SU-DHL-6 (cell line): ENCODE data around the gene NUDT16.

Source experiments
- H2AFZ ChIP-seq: fragments of 200-600 bp; sonication (generic); 2 replicates; pipeline ENCODE4 v1.6.1; 2014; ENCODE audit warnings: low read depth, mild to moderate bottlenecking, moderate library complexity, mixed read lengths, antibody characterized with exemption, low read length; ENCODE audit not compliant: severe bottlenecking
- H3F3A ChIP-seq: fragments of 200-600 bp; shearing (Covaris generic); 2 replicates; pipeline ENCODE4 v1.6.0; 2016; ENCODE audit warnings: antibody characterized with exemption, mild to moderate bottlenecking; ENCODE audit not compliant: insufficient read depth
- H3K27ac ChIP-seq: fragments of 200-600 bp; sonication (generic); 2 replicates; pipeline ENCODE4 v1.5.1; 2016; ENCODE audit warnings: low read depth, mild to moderate bottlenecking, low read length, moderate library complexity, mixed read lengths
- H3K27me3 ChIP-seq: fragments of 200-600 bp; sonication (generic), shearing (Covaris generic); 2 replicates; pipeline ENCODE4 v1.6.0; 2014; ENCODE audit warnings: mild to moderate bottlenecking, low read length
- H3K36me3 ChIP-seq: fragments of 200-600 bp; sonication (generic); 2 replicates; pipeline ENCODE4 v1.6.1; 2014; ENCODE audit warnings: mild to moderate bottlenecking, low read length, mixed read lengths
- H3K4me2 ChIP-seq: fragments of 300-600, 200-600 bp; shearing (Covaris generic), sonication (generic); 2 replicates; pipeline ENCODE4 v1.6.0; 2014; ENCODE audit warnings: low read length, low read depth, mild to moderate bottlenecking; ENCODE audit not compliant: poor library complexity, severe bottlenecking
- H3K4me3 ChIP-seq: fragments of 200-600 bp; sonication (generic); 2 replicates; pipeline ENCODE4 v1.5.1; 2014; ENCODE audit warnings: antibody characterized with exemption, low read length, mild to moderate bottlenecking, mixed read lengths; ENCODE audit not compliant: insufficient read depth, poor library complexity, severe bottlenecking
- H3K79me2 ChIP-seq: fragments of 200-600 bp; sonication (generic); 2 replicates; pipeline ENCODE4 v1.6.1; 2014; ENCODE audit warnings: mild to moderate bottlenecking, low read length, moderate library complexity; ENCODE audit not compliant: insufficient read depth
- H3K9ac ChIP-seq: fragments of 200-600 bp; sonication (generic); 2 replicates; pipeline ENCODE4 v1.7.0; 2014; ENCODE audit warnings: mild to moderate bottlenecking, low read length
- H3K9me2 ChIP-seq: fragments of 200-600 bp; sonication (generic); replicated peaks from 2 replicates; pipeline ENCODE4 v1.6.1; 2014; ENCODE audit warnings: low read length; ENCODE audit not compliant: insufficient read depth
- H3K9me3 ChIP-seq: fragments of 200-600 bp; sonication (generic); 2 replicates; pipeline ENCODE4 v1.6.1; 2014; ENCODE audit warnings: low read length, mixed read lengths; ENCODE audit not compliant: insufficient read depth
- H4K20me1 ChIP-seq: fragments of 200-600 bp; sonication (generic); 2 replicates; pipeline ENCODE4 v1.6.1; 2014; ENCODE audit warnings: low read depth, mild to moderate bottlenecking, antibody characterized with exemption, low read length, moderate library complexity, mixed read lengths
- CTCF ChIP-seq: fragments of 200-600 bp; sonication (generic); IDR thresholded peaks from one replicate; pipeline ENCODE4 v1.5.1; 2017; ENCODE audit warnings: antibody characterized with exemption, mild to moderate bottlenecking, low read length, moderate library complexity; ENCODE audit not compliant: insufficient read depth, poor library complexity, severe bottlenecking
- EZH2phosphoT487 ChIP-seq: fragments of 200-600 bp; sonication (generic), shearing (Covaris generic); conservative IDR thresholded peaks from 2 replicates; pipeline ENCODE4 v1.6.1; 2018; ENCODE audit warnings: mild to moderate bottlenecking, antibody characterized with exemption, low read length, moderate library complexity, mixed read lengths

Gene NUDT16

GRCh38 chr3:131432441-131432840 is 50.9 kb downstream of the NUDT16 start:
- no peak overlapping the region for H3K9ac ChIP-seq
- no peaks in the 10 kb centered on the region for H3K9me3 ChIP-seq
- no peaks in the 10 kb centered on the region for H3F3A ChIP-seq
- H3K27me3 ChIP-seq = no peaks in the 10 kb centered on the region
- H2AFZ ChIP-seq = no peak overlapping the region
- no peaks in the 10 kb centered on the region for H3K36me3 ChIP-seq
- no peak for TF ChIP-seq CTCF
- no peak for TF ChIP-seq EZH2phosphoT487
- no peak overlapping the region for H3K4me3 ChIP-seq
- no peak overlapping the region for H3K27ac ChIP-seq
- no peak overlapping the region for H3K4me2 ChIP-seq
- no peaks in the 10 kb centered on the region for H4K20me1 ChIP-seq
- no peaks in the 10 kb centered on the region for H3K79me2 ChIP-seq
- H3K9me2 ChIP-seq = no peaks in the 10 kb centered on the region

GRCh38 chr3:131435000-131435399 is 53.4 kb downstream of the NUDT16 start:
- Histone ChIP-seq H3F3A (no peaks in the 10 kb centered on the region), H3K4me2 (no peak overlapping the region), H3K9ac (no peak overlapping the region), H3K27ac (no peak overlapping the region), H3K36me3 (no peaks in the 10 kb centered on the region), H2AFZ (no peak overlapping the region), H3K9me3 (no peaks in the 10 kb centered on the region), H3K4me3 (no peak overlapping the region), H3K27me3 (no peaks in the 10 kb centered on the region), H4K20me1 (no peaks in the 10 kb centered on the region), H3K9me2 (no peaks in the 10 kb centered on the region), H3K79me2 (no peaks in the 10 kb centered on the region)
- TF ChIP-seq CTCF = no peak
- no peak for TF ChIP-seq EZH2phosphoT487
